Measurements from ENCODE around the gene NDP. TPM values are rescaled to one million over a fixed set of nuclear protein-coding genes. Genes with fewer than 3 reads are reported as not detected.

Gene NDP
- total and polyA plus RNA-seq, 8 donors: not detected

- intact Hi-C loops (cut with DNase I): no loop called here
- no peaks in the 10 kb centered on the region for H3K4me1 ChIP-seq
- H3K9me3 ChIP-seq: no peaks in the 10 kb centered on the region
- H3K36me3 ChIP-seq: no peaks in the 10 kb centered on the region
- ATAC-seq (no peak), FAIRE-seq (no peak), DNase-seq (no peak)
- H3K27me3 ChIP-seq: peaks cover 0 to 4% (median 0%) of the 10 kb centered on the region in 4 donors
- H3K4me3 ChIP-seq: no peak overlapping the region
- H3K27ac ChIP-seq: no peak overlapping the region
- WGBS, 2 donors: 69% methylated on average over 5 of the region's 5 CpGs
- TF ChIP-seq CTCF (IDR thresholded peaks at IDR 0.05): no peak
Measured at GRCh38 chrX:43899878-43900815, 73.0 kb downstream of the NDP start.

Other genes with a start within 250 kb of the NDP start
- 10 to 100 TPM in 1 of 6 donors, 1 to 10 TPM in 5; 3.1 to 10.7 (median 5.7) TPM for gene MAOB, start 90.9 kb downstream of the NDP start, total RNA-seq
- gene MAOB, start 90.9 kb downstream of the NDP start, polyA plus RNA-seq: 10 to 100 TPM in 1 of 2 donors, 1 to 10 TPM in 1; 4.9 to 15.1 TPM

Measured in pancreas (tissue), 10 donors.